AG04450 (cell line): ENCODE measurements around the gene RBPJL. TPM values are rescaled to one million over a fixed set of nuclear protein-coding genes. Genes with fewer than 3 reads are reported as not detected.

ENCODE experiments used
- CTCF ChIA-PET: fragments of 300-600, 350-600 bp; formaldehyde crosslinking; extraction: SDS; loops from one replicate; lab custom pipeline; 2022; ENCODE audit warnings: antibody characterized with exemption, inconsistent platforms; lab: Charles Lee
- POLR2A ChIA-PET: fragments of 350-600 bp; formaldehyde crosslinking; extraction: SDS; loops from one replicate; lab custom pipeline; 2021; ENCODE audit warnings: antibody characterized with exemption, inconsistent platforms; lab: Yijun Ruan, JAX
- DNase-seq: peaks from one replicate; pipeline ENCODE4 v3.0.0-alpha.2; 2011; ENCODE audit warnings: low read depth, low spot score
- H3K27ac ChIP-seq: one replicate; pipeline ENCODE4 v1.5.1; 2012; ENCODE audit warnings: low read depth, low read length, control low read depth
- H3K27me3 ChIP-seq: one replicate; pipeline ENCODE4 v1.6.0; 2012; ENCODE audit warnings: low read length; ENCODE audit not compliant: control insufficient read depth, insufficient read depth
- H3K4me3 ChIP-seq: 2 replicates; pipeline ENCODE4 v1.5.1; 2011; ENCODE audit warnings: mild to moderate bottlenecking, low read depth, low read length, control low read depth
- H3K9me3 ChIP-seq: 2 replicates; pipeline ENCODE4 v1.5.1; 2012; ENCODE audit warnings: low read length; ENCODE audit not compliant: control insufficient read depth, insufficient read depth
- CTCF ChIP-seq: IDR thresholded peaks from 2 replicates; pipeline ENCODE4 v1.5.1; 2011; ENCODE audit warnings: low read depth, low read length, control low read depth, inconsistent platforms
- polyA plus RNA-seq: library from polyadenylated mRNA; depleted of rRNA; stranded (reverse); fragments of >200 nt; gene quantifications from 2 replicates; pipeline ENCODE4 v1.2.3, GENCODE V29; 2011

Gene RBPJL
- polyA plus RNA-seq, 1 experiment, result not detected

DNA sequence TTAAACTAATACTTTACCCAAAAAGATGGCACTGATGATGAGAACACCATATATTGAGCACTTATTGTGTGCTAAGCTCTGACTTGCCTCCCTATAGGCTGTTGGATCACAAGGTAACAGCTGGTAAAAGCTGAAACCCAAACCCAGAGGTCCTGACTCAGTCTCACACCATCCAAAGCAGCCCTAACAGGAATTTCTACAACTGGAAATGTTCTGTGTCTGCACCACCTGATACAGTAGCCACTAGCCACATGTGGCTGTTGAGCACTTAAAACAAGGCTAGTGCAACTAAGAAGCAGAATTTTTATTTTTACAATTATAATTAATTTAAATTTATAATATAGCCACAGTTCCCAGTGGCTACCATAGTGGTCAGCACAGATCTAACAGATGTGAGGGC lies 17.1 kb downstream of the RBPJL start:
- CTCF ChIA-PET, result interaction anchor here (2.2 to 2.3 kb wide), 2 partner anchors 113 to 447 kb away, joined by 12 to 19 read pairs; no protein-coding TSS in a partner anchor
- Histone ChIP-seq H3K27ac (peak overlapping the region; percentile 31), H3K27me3 (no peaks in the 10 kb centered on the region), H3K9me3 (no peaks in the 10 kb centered on the region), H3K4me3 (no peak overlapping the region)
- POLR2A ChIA-PET, result interaction anchor here (0.6 to 1.9 kb wide), 5 partner anchors 21 to 434 kb away, joined by 3 to 7 read pairs (median 5); no protein-coding TSS in a partner anchor
- DNase-seq, result no peak
- TF ChIP-seq CTCF, result no peak

DNA sequence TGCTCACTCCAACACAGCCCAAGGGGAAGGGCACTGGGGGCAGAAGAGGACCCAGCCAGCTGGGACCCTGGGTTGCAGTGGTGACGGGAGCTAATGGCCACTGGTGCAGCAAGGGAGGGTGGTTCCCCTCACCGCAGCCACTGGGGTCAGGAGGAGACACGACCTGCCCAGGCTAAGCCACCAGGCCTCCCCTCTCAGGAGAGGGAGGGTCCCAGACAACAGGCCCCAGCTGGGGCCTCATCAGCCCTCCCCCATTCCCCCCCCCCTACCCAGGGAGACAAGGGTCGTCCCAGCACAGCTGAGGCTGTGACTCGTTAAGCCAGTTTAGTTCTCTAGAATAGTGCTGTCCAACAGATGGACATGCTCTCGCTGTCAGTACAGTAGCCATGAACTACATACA lies 18.7 kb downstream of the RBPJL start:
- no peak for TF ChIP-seq CTCF
- ChIA-PET CTCF (interaction anchor here (0.8 to 3.0 kb wide), 7 partner anchors 10 to 446 kb away, joined by 3 to 28 read pairs (median 4); no protein-coding TSS in a partner anchor), POLR2A (no interaction called here)
- no peak for DNase-seq
- H3K27me3 ChIP-seq, result no peaks in the 10 kb centered on the region
- H3K4me3 ChIP-seq, result no peak overlapping the region
- peak overlapping the region; percentile 11 for H3K27ac ChIP-seq
- H3K9me3 ChIP-seq, result no peaks in the 10 kb centered on the region

DNA sequence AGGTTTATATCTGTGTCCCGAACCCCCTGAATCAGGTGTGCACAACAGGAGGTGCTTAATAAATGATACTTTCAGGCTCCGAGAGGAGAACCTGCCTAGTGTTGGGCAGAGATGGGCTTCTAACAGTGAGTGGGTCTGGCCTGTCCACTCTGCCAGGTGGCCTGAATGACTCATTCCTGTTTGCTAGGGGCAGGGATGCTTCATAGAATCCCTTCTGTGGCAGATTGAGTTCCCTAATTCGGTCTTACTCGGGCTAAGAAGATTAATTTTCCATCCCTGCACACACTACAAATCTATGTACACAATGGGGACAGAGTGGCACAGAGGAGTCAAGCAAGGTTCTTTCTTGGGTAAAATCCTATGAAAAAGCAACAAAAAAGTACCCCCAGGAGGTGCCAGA lies 21.8 kb downstream of the RBPJL start:
- DNase-seq, result no peak
- Histone ChIP-seq H3K9me3 (no peaks in the 10 kb centered on the region), H3K4me3 (no peak overlapping the region), H3K27me3 (no peaks in the 10 kb centered on the region), H3K27ac (peak overlapping the region; percentile 3)
- ChIA-PET CTCF (interaction anchor here (0.5 to 2.2 kb wide), 4 partner anchors 10 to 108 kb away, joined by 3 to 11 read pairs (median 6); partner anchors contain the start of gene SYS1), POLR2A (interaction anchor here (0.6 kb wide), 1 partner anchor 209 kb away, joined by 4 read pairs; no protein-coding TSS in a partner anchor)
- no peak for TF ChIP-seq CTCF

DNA sequence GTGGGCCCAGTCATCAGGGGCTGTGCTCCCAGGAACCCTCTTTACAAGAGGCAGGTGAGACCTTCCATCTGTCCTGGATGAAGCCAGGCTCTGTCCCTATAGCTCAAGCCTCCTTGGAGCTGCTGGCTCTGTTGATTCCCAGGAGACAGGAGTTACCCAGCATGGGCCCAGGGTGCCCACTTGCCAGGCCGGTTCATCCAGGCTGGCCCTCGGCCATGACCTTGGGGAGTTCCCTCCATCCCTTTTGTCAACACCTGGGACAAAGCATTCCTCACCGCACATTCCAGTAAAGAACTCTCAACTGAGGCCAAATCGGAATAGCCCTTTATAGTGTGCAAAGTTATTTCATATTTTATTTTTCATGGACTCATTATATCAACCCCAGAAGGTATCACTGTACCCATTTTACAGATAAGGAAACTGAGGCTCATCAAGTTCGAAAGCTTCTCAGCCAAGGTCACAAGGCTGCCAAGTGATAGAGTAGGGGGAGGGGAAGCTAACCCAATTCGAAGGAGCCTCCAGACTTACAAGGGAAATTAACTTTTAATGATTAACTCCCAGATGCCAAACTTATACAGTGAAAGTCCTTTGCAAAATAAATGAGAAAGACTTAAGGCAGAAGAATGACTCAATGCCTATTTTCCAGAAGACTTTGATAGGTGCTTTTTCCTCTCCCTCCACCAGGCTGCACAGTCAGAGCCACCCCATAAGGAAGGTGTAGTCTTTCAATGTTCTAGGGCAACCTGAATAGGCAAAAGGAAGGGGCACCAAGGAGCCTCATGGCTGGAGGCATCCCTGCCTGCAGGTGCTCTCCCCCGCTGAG lies 23.1 kb downstream of the RBPJL start:
- no peak overlapping the region for H3K4me3 ChIP-seq
- H3K27me3 ChIP-seq, result no peaks in the 10 kb centered on the region
- no peak overlapping the region for H3K27ac ChIP-seq
- ChIA-PET POLR2A (interaction anchor here (0.6 to 0.8 kb wide), 3 partner anchors 8 to 641 kb away, joined by 3 to 11 read pairs (median 4); partner anchors contain the start of gene SYS1), CTCF (interaction anchor here (1.1 to 1.6 kb wide), 2 partner anchors 18 to 107 kb away, joined by 3 to 8 read pairs; no protein-coding TSS in a partner anchor)
- TF ChIP-seq CTCF, result peak; percentile 18; the same call in 1 of the 2 replicates
- DNase-seq, result no peak
- no peaks in the 10 kb centered on the region for H3K9me3 ChIP-seq

DNA sequence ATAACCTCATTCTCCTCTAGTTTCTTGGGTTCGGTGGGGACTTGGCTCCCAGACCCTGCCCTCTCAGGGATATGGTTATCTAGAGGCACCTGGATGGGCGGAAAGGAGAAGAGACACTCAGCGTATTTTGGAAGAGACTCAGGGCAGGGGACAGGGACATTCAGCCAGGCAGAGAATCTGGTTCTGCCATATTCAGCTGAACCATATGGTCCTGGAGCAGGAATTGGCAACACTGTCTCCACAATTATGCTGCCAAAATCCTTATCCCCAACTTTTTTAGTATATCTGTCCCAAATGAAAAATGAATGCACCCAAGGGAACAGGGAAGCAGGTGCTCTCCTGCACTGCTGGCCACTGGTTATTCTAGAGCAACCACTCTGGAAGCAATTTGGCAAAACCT lies 23.8 kb downstream of the RBPJL start:
- DNase-seq, result no peak
- CTCF ChIA-PET, result no interaction called here
- POLR2A ChIA-PET, result interaction anchor here (0.6 kb wide), 1 partner anchor 640 kb away, joined by 11 read pairs; no protein-coding TSS in a partner anchor
- Histone ChIP-seq H3K27me3 (no peaks in the 10 kb centered on the region), H3K4me3 (no peak overlapping the region), H3K27ac (no peak overlapping the region), H3K9me3 (no peaks in the 10 kb centered on the region)
- TF ChIP-seq CTCF, result no peak
